K562 (cell line): Measurements from ENCODE around the gene DEDD. TPM values are rescaled to one million over a fixed set of nuclear protein-coding genes. Genes with fewer than 3 reads are reported as not detected.

ENCODE experiments used
- ATAC-seq: fragments of 200-7000 bp; cut with Tn5 transposase; 3 replicates; pipeline ENCODE4 v1.9.1; 2020; ENCODE audit warnings: moderate library complexity
- BruUV-seq: library from RNA; stranded (reverse); fragments of 400-500 nt; replicated peaks from 2 replicates; lab custom pipeline; 2021; lab: Mats Ljungman, UMichigan
- CTCF ChIA-PET: fragments of 300-600 bp; formaldehyde crosslinking; extraction: SDS; loops from one replicate; lab custom pipeline; 2021; ENCODE audit warnings: low intra/inter-chr PET ratio; lab: Yijun Ruan, JAX
- POLR2A ChIA-PET: fragments of 300-600, 350-650 bp; sonication (Branson Sonifier 250); formaldehyde crosslinking; extraction: SDS; loops from one replicate; lab custom pipeline; 2021; ENCODE audit warnings: antibody characterized with exemption, inconsistent platforms; lab: Yijun Ruan, JAX
- DNase-seq, 4 experiments: peaks; one replicate each; pipeline versions ENCODE4 v3.0.0 to v3.0.0-alpha.2; 2011 to 2018; ENCODE audit warnings: low spot score in 3 of 4, mixed read lengths in 3 of 4; ENCODE audit errors: extremely low read depth in 1 of 4
- FAIRE-seq: peaks from 2 replicates; lab custom pipeline; 2011; peaks lifted over from hg19 to GRCh38; lab: Jason Lieb, UNC
- H2AFZ ChIP-seq: 2 replicates; pipeline ENCODE4 v1.6.0; 2011; ENCODE audit warnings: low read depth, low read length, control low read depth, inconsistent platforms
- H3K27ac ChIP-seq: fragments of 200-600 bp; 3 replicates; pipeline ENCODE4 v1.8.0; 2011; ENCODE audit warnings: low read depth, mild to moderate bottlenecking, control low read depth, inconsistent platforms, low read length, moderate library complexity, mixed read lengths; ENCODE audit errors: extremely low read depth
- H3K27me3 ChIP-seq, 2 experiments: fragments of 300-600 bp in 1 of 2; 2 replicates in 1 of 2; 3 replicates in 1 of 2; pipeline versions ENCODE4 v1.6.0 to v1.8.0; 2011; ENCODE audit warnings: inconsistent platforms in 2 of 2, low read length in 2 of 2, mild to moderate bottlenecking in 1 of 2, mixed read lengths in 1 of 2, moderate library complexity in 1 of 2; ENCODE audit not compliant: control insufficient read depth in 2 of 2, insufficient read depth in 2 of 2
- H3K36me3 ChIP-seq: fragments of 300-600 bp; 3 replicates; pipeline ENCODE4 v1.8.0; 2011; ENCODE audit warnings: mild to moderate bottlenecking, low read length, inconsistent platforms; ENCODE audit not compliant: control insufficient read depth, insufficient read depth
- H3K4me1 ChIP-seq, 2 experiments: fragments of 200-600 bp in 1 of 2; replicated peaks in 1 of 2; 2 replicates in 1 of 2; 3 replicates in 1 of 2; pipeline versions ENCODE4 v1.5.1 to v1.8.0; 2011; ENCODE audit warnings: inconsistent platforms in 2 of 2, low read length in 2 of 2, mild to moderate bottlenecking in 1 of 2, mixed read lengths in 1 of 2, moderate library complexity in 1 of 2; ENCODE audit not compliant: control insufficient read depth in 2 of 2, insufficient read depth in 2 of 2
- H3K4me2 ChIP-seq: 2 replicates; pipeline ENCODE4 v1.6.1; 2011; ENCODE audit warnings: low read length, control low read depth, inconsistent platforms, mixed read lengths; ENCODE audit not compliant: insufficient read depth
- H3K4me3 ChIP-seq: fragments of 200-600 bp; sonication (generic), shearing (Covaris generic); 2 replicates; pipeline ENCODE4 v1.5.1; 2016; ENCODE audit warnings: control low read depth, inconsistent platforms
- H3K79me2 ChIP-seq: fragments of 200-600 bp; 3 replicates; pipeline ENCODE4 v1.8.0; 2011; ENCODE audit warnings: low read length, inconsistent platforms; ENCODE audit not compliant: control insufficient read depth, insufficient read depth
- H3K9ac ChIP-seq, 2 experiments: 2 replicates each; pipeline versions ENCODE4 v1.6.0 to v1.6.1; 2011; ENCODE audit warnings: low read depth in 2 of 2, low read length in 2 of 2, control low read depth in 1 of 2, inconsistent platforms in 1 of 2, mild to moderate bottlenecking in 1 of 2, mixed read lengths in 1 of 2; ENCODE audit not compliant: insufficient read depth in 1 of 2
- H3K9me1 ChIP-seq: one replicate; pipeline ENCODE4 v1.6.0; 2011; ENCODE audit warnings: inconsistent platforms, mild to moderate bottlenecking, low read length, moderate library complexity; ENCODE audit not compliant: control insufficient read depth, insufficient read depth
- H3K9me3 ChIP-seq: replicated peaks from 2 replicates; pipeline ENCODE4 v1.5.1; 2011; ENCODE audit warnings: low read depth, low read length, inconsistent platforms; ENCODE audit not compliant: control insufficient read depth, insufficient read depth
- H4K20me1 ChIP-seq: replicated peaks from 2 replicates; pipeline ENCODE4 v1.6.1; 2011; ENCODE audit warnings: low read length, inconsistent platforms, mixed read lengths; ENCODE audit not compliant: control insufficient read depth, insufficient read depth
- ASH1L ChIP-seq: fragments of 450-650 bp; IDR thresholded peaks from 2 replicates; pipeline ENCODE4 v1.6.1; 2018; ENCODE audit warnings: borderline replicate concordance, mild to moderate bottlenecking, low read depth; ENCODE audit not compliant: partially characterized antibody
- BCOR ChIP-seq: fragments of 450-650 bp; IDR thresholded peaks from 2 replicates; pipeline ENCODE4 v1.6.1; 2016
- CREM ChIP-seq: IDR thresholded peaks from 2 replicates; pipeline ENCODE4 v1.6.1; 2014; ENCODE audit warnings: antibody characterized with exemption, low read depth
- FUS ChIP-seq: fragments of 200-400 bp; formaldehyde crosslinking; optimal IDR thresholded peaks from 2 replicates; pipeline ENCODE3; 2017; ENCODE audit warnings: low read depth, low read length
- HES1 ChIP-seq: fragments of 450-650 bp; IDR thresholded peaks from 2 replicates; pipeline ENCODE4 v1.6.1; 2016; ENCODE audit warnings: low read depth, mild to moderate bottlenecking, moderate library complexity
- SOX6 ChIP-seq: fragments of 450-650 bp; IDR thresholded peaks from 2 replicates; pipeline ENCODE4 v1.6.1; 2014; ENCODE audit warnings: mild to moderate bottlenecking
- ZNF79 ChIP-seq: fragments of 250-450 bp; sonication (Bioruptor Pico); IDR thresholded peaks from 2 replicates; pipeline ENCODE4 v1.4.0; 2020; ENCODE audit warnings: low read depth, mild to moderate bottlenecking, moderate library complexity
- WGBS: fragments of 100-300 bp; shearing (Covaris generic); methylation state at CpG from one replicate; pipeline ENCODE4 v1.1.6; 2016; ENCODE audit warnings: low coverage, mixed read lengths; ENCODE audit not compliant: insufficient coverage; ENCODE audit errors: missing lambda C conversion rate; 5-methylcytosine and 5-hydroxymethylcytosine counted together
- in situ Hi-C: fragments of 300-500 bp; cut with MboI; formaldehyde crosslinking; loops from 4 replicates; pipeline ENCODE4 v1.15.0; 2018; ENCODE audit warnings: inconsistent platforms, mixed read lengths
- intact Hi-C: fragments of 100-400 bp; cut with micrococcal nuclease; formaldehyde crosslinking; loops from 2 replicates; pipeline ENCODE4 v1.14.2; 2022
- polyA plus RNA-seq, 8 experiments: library from polyadenylated mRNA; depleted of rRNA in 4 of 8; stranded (reverse) in 5 of 8; unstranded in 3 of 8; fragments of >200 nt; fragmentation: Nextera tagmentation in 2 of 8; fragmentation: Illumina TruSeq in 1 of 8; extraction: Ambion mirVana in 2 of 8; extraction: Trizol in 1 of 8; gene quantifications; 2 replicates each; pipeline versions ENCODE4 v1.2.1 to v1.2.3, GENCODE V29; 2011 to 2014; ENCODE audit warnings: inconsistent platforms in 1 of 8, missing spikeins in 1 of 8
- total RNA-seq, 7 experiments: library from RNA; depleted of rRNA in 6 of 7; stranded (reverse); fragments of >200 nt in 6 of 7; fragmentation: Illumina TruSeq in 2 of 7; extraction: Trizol in 2 of 7; gene quantifications; 2 replicates each; pipeline versions ENCODE4 v1.2.1 to v1.2.3, GENCODE V29; 2011 to 2021; ENCODE audit warnings: low replicate concordance in 1 of 7
- TF ChIP-seq, protein P1 (sequence below): fragments of 200-800 bp; sonication (Bioruptor generic); IDR thresholded peaks from 2 replicates; pipeline ENCODE4 v1.6.1; 2017; ENCODE audit warnings: missing genetic modification characterization, missing compliant biosample characterization
- TF ChIP-seq, protein P2 (sequence below): IDR thresholded peaks from 2 replicates; pipeline ENCODE4 v1.6.1; 2016; ENCODE audit warnings: missing genetic modification characterization, missing compliant biosample characterization

DEDD gene
- total and polyA plus RNA-seq, 9 of the 15 experiments (the other 6 are each of a cell fraction or from before 2014, with no cell fraction given): 11.6 to 41.0 (median 16.8) TPM

GRCh38 chr1:161089251-161089924, 43.1 kb downstream of the DEDD start, which contains the start of gene NECTIN4:
Gene NECTIN4, minus strand, starts transcription at chr1:161089558. Its CDS starts 262 bp downstream, at chr1:161089296.
- POLR2A ChIA-PET: interaction anchor here (0.9 kb wide), 1 partner anchor 8 kb away, joined by 3 read pairs; the partner anchor contains the start of gene KLHDC9
- Histone ChIP-seq H3K79me2 (no peaks in the 10 kb centered on the region), H3K36me3 (no peaks in the 10 kb centered on the region), H3K4me1 (peaks cover under 1 to 5% of the 10 kb centered on the region in 2 experiments; a peak in 3 of 5 replicates), H3K9me3 (0 out of 2 replicates have a peak, but pooled peaks cover 3% of the 10 kb centered on the region), H3K9ac (no peak within 1 kb of the TSS; a peak in 1 of 4 replicates), H4K20me1 (no peaks in the 10 kb centered on the region), H3K27me3 (no peaks in the 10 kb centered on the region), H3K4me3 (no peak within 1 kb of the TSS), H3K4me2 (no peak within 1 kb of the TSS), H3K27ac (no peak within 1 kb of the TSS), H3K9me1 (no peaks in the 10 kb centered on the region), H2AFZ (no peak within 1 kb of the TSS)
- 40% methylated on average over 17 of the region's 22 CpGs for WGBS
- no peak for ATAC-seq
- no peak for FAIRE-seq
- BruUV-seq: no TSS peak
- TF ChIP-seq ZNF79 (CRISPR knock-in tag): no peak
- no peak for TF ChIP-seq CREM
- TF ChIP-seq HES1: no peak
- no peak for TF ChIP-seq ASH1L
- TF ChIP-seq, protein P1, sequence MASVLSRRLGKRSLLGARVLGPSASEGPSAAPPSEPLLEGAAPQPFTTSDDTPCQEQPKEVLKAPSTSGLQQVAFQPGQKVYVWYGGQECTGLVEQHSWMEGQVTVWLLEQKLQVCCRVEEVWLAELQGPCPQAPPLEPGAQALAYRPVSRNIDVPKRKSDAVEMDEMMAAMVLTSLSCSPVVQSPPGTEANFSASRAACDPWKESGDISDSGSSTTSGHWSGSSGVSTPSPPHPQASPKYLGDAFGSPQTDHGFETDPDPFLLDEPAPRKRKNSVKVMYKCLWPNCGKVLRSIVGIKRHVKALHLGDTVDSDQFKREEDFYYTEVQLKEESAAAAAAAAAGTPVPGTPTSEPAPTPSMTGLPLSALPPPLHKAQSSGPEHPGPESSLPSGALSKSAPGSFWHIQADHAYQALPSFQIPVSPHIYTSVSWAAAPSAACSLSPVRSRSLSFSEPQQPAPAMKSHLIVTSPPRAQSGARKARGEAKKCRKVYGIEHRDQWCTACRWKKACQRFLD (CRISPR knock-in tag): no peak
- TF ChIP-seq, protein P2, sequence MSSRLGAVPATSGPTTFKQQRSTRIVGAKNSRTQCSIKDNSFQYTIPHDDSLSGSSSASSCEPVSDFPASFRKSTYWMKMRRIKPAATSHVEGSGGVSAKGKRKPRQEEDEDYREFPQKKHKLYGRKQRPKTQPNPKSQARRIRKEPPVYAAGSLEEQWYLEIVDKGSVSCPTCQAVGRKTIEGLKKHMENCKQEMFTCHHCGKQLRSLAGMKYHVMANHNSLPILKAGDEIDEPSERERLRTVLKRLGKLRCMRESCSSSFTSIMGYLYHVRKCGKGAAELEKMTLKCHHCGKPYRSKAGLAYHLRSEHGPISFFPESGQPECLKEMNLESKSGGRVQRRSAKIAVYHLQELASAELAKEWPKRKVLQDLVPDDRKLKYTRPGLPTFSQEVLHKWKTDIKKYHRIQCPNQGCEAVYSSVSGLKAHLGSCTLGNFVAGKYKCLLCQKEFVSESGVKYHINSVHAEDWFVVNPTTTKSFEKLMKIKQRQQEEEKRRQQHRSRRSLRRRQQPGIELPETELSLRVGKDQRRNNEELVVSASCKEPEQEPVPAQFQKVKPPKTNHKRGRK (tag): no peak
- TF ChIP-seq FUS: no peak
- no peak for TF ChIP-seq SOX6
- no peak for TF ChIP-seq BCOR
- in situ Hi-C loops: loop anchor here (25.0 kb wide), 1 partner anchor 252 kb away; no protein-coding TSS in a partner anchor
- no peak for DNase-seq
- CTCF ChIA-PET: no interaction called here
- intact Hi-C loops: no loop called here
